Fibroblast of lung (primary cell): ENCODE data around the gene AMBN. TPM values are rescaled to one million over a fixed set of nuclear protein-coding genes. Genes with fewer than 3 reads are reported as not detected.

Source experiments
- DNase-seq, 2 donors: peaks; one replicate each; pipeline versions ENCODE4 v3.0.0 to v3.0.0-alpha.2; 2010; ENCODE audit warnings: low read depth in 2 of 2
- H2AFZ ChIP-seq: 2 replicates; pipeline ENCODE4 v1.5.1; 2012; ENCODE audit warnings: low read length, control low read depth, inconsistent platforms
- H3K27ac ChIP-seq: 2 replicates; pipeline ENCODE4 v1.5.1; 2011; ENCODE audit warnings: low read length, control low read depth; ENCODE audit not compliant: insufficient read depth
- H3K27me3 ChIP-seq: 2 replicates; pipeline ENCODE4 v1.5.1; 2011; ENCODE audit warnings: mild to moderate bottlenecking, low read length; ENCODE audit not compliant: control insufficient read depth, insufficient read depth
- H3K36me3 ChIP-seq: 2 replicates; pipeline ENCODE4 v1.5.1; 2011; ENCODE audit warnings: low read length; ENCODE audit not compliant: control insufficient read depth, insufficient read depth
- H3K4me1 ChIP-seq: 2 replicates; pipeline ENCODE4 v1.5.1; 2011; ENCODE audit warnings: low read length; ENCODE audit not compliant: control insufficient read depth, insufficient read depth; ENCODE audit errors: extremely low read depth
- H3K4me2 ChIP-seq: 2 replicates; pipeline ENCODE4 v1.5.1; 2011; ENCODE audit warnings: low read length, control low read depth; ENCODE audit not compliant: insufficient read depth; ENCODE audit errors: extremely low read depth
- H3K4me3 ChIP-seq, 4 experiments: fragments of 200-600 bp in 1 of 4; sonication (generic) in 1 of 4; replicated peaks in 1 of 4; 2 replicates each; pipeline ENCODE4 v1.5.1; 2011 to 2016; ENCODE audit warnings: low read length in 4 of 4, low read depth in 3 of 4, mild to moderate bottlenecking in 3 of 4, control low read depth in 2 of 4, inconsistent platforms in 1 of 4, mixed read lengths in 1 of 4; ENCODE audit not compliant: insufficient read depth in 1 of 4; ENCODE audit errors: control extremely low read depth in 1 of 4
- H3K79me2 ChIP-seq: 2 replicates; pipeline ENCODE4 v1.5.1; 2012; ENCODE audit warnings: mild to moderate bottlenecking, low read length, inconsistent platforms; ENCODE audit not compliant: control insufficient read depth, insufficient read depth
- H3K9ac ChIP-seq: 2 replicates; pipeline ENCODE4 v1.5.1; 2011; ENCODE audit warnings: mild to moderate bottlenecking, low read length, control low read depth; ENCODE audit not compliant: insufficient read depth
- H3K9me3 ChIP-seq: 2 replicates; pipeline ENCODE4 v1.5.1; 2012; ENCODE audit warnings: low read depth, low read length; ENCODE audit not compliant: control insufficient read depth, insufficient read depth
- H4K20me1 ChIP-seq: 2 replicates; pipeline ENCODE4 v1.5.1; 2011; ENCODE audit warnings: low read length; ENCODE audit not compliant: control insufficient read depth, insufficient read depth; ENCODE audit errors: extremely low read depth
- CTCF ChIP-seq, 2 donors: IDR thresholded peaks in 1 of 2; conservative IDR thresholded peaks in 1 of 2; 1 replicate in 1 of 2; 2 replicates in 1 of 2; pipeline ENCODE4 v1.5.1; 2011 to 2012; ENCODE audit warnings: low read length in 2 of 2, control low read depth in 1 of 2, inconsistent platforms in 1 of 2, low read depth in 1 of 2, mild to moderate bottlenecking in 1 of 2
- EZH2 ChIP-seq: IDR thresholded peaks from 2 replicates; pipeline ENCODE4 v1.5.1; 2012; ENCODE audit warnings: low read length, control low read depth, mild to moderate bottlenecking; ENCODE audit errors: missing control alignments
- polyA plus RNA-seq, 2 donors: library from polyadenylated mRNA; depleted of rRNA in 1 of 2; stranded (reverse) in 1 of 2; unstranded in 1 of 2; fragments of >200 nt; gene quantifications; 2 replicates each; pipeline ENCODE4 v1.2.1, GENCODE V29; 2011 to 2012; ENCODE audit warnings: missing spikeins in 1 of 2
- total RNA-seq: library from RNA; depleted of rRNA; stranded (reverse); fragments of >200 nt; gene quantifications from 2 replicates; pipeline ENCODE4 v1.2.1, GENCODE V29; 2014

Gene AMBN
- total and polyA plus RNA-seq, 2 donors (not counting 1 experiment from before 2014, with no cell fraction given) = not detected

GRCh38 chr4:70651864-70652506 is 59.9 kb downstream of the AMBN start:
- H3K27me3 ChIP-seq = no peaks in the 10 kb centered on the region
- no peaks in the 10 kb centered on the region for H3K4me1 ChIP-seq
- no peaks in the 10 kb centered on the region for H4K20me1 ChIP-seq
- TF ChIP-seq CTCF (conservative IDR thresholded peaks at IDR 0.05 in 1 of 2, IDR thresholded peaks at IDR 0.05 in 1 of 2; ENCODE audit: low read depth in 1 of 2, low read length in 2 of 2) (peak; percentile 28 to 39), EZH2 (no peak)
- peak; percentile 25 to 66 for DNase-seq
- H3K9ac ChIP-seq = no peak overlapping the region
- H3K4me3 ChIP-seq = peak overlapping the region in 2 of 4 experiments; percentile 37 to 41
- H3K4me2 ChIP-seq = peak overlapping the region; percentile 88
- H3K27ac ChIP-seq = no peak overlapping the region
- H3K36me3 ChIP-seq = no peaks in the 10 kb centered on the region
- no peaks in the 10 kb centered on the region for H3K9me3 ChIP-seq
- peak overlapping the region; percentile 98 for H2AFZ ChIP-seq
- no peaks in the 10 kb centered on the region for H3K79me2 ChIP-seq

GRCh38 chr4:70654605-70655011 is 62.6 kb downstream of the AMBN start:
- no peaks in the 10 kb centered on the region for H3K36me3 ChIP-seq
- no peaks in the 10 kb centered on the region for H3K4me1 ChIP-seq
- H2AFZ ChIP-seq = no peak overlapping the region
- no peak overlapping the region for H3K4me2 ChIP-seq
- no peaks in the 10 kb centered on the region for H3K9me3 ChIP-seq
- no peak overlapping the region for H3K9ac ChIP-seq
- H3K27ac ChIP-seq = no peak overlapping the region
- DNase-seq = peak; percentile 11 to 23
- TF ChIP-seq CTCF (conservative IDR thresholded peaks at IDR 0.05 in 1 of 2, IDR thresholded peaks at IDR 0.05 in 1 of 2; ENCODE audit: low read depth in 1 of 2, low read length in 2 of 2) (no peak), EZH2 (no peak)
- H3K79me2 ChIP-seq = no peaks in the 10 kb centered on the region
- H3K27me3 ChIP-seq = no peaks in the 10 kb centered on the region
- no peaks in the 10 kb centered on the region for H4K20me1 ChIP-seq
- H3K4me3 ChIP-seq = no peak overlapping the region

Other genes with a start within 250 kb of the AMBN start
- gene SMR3A, start 231.5 kb upstream of the AMBN start, total RNA-seq = not detected in 2 replicates
- not detected in 2 replicates for gene SMR3A, start 231.5 kb upstream of the AMBN start, polyA plus RNA-seq
- not detected in 2 replicates for gene SMR3B, start 209.1 kb upstream of the AMBN start, total RNA-seq
- not detected in 2 replicates for gene SMR3B, start 209.1 kb upstream of the AMBN start, polyA plus RNA-seq
- gene OPRPN, start 194.3 kb upstream of the AMBN start, total RNA-seq = not detected in 2 replicates
- gene OPRPN, start 194.3 kb upstream of the AMBN start, polyA plus RNA-seq = not detected in 2 replicates
- gene MUC7, start 120.1 kb upstream of the AMBN start, total RNA-seq = not detected in 2 replicates
- not detected in 2 replicates for gene MUC7, start 120.1 kb upstream of the AMBN start, polyA plus RNA-seq
- not detected in 2 replicates for gene AMTN, start 73.7 kb upstream of the AMBN start, total RNA-seq
- gene AMTN, start 73.7 kb upstream of the AMBN start, polyA plus RNA-seq = not detected in 2 replicates
- gene ENAM, start 36.5 kb downstream of the AMBN start, total RNA-seq = under 0.01 and 0.50 TPM in 2 replicates
- gene ENAM, start 36.5 kb downstream of the AMBN start, polyA plus RNA-seq = 0.33 and 0.58 TPM in 2 replicates
- gene JCHAIN, start 74.3 kb downstream of the AMBN start, total RNA-seq = 14.1 and 28.7 TPM in 2 replicates
- 9.3 and 11.3 TPM in 2 replicates for gene JCHAIN, start 74.3 kb downstream of the AMBN start, polyA plus RNA-seq
- 17.8 and 19.3 TPM in 2 replicates for gene UTP3, start 96.3 kb downstream of the AMBN start, total RNA-seq
- 20.4 and 26.9 TPM in 2 replicates for gene UTP3, start 96.3 kb downstream of the AMBN start, polyA plus RNA-seq
- 71.7 and 97.8 TPM in 2 replicates for gene RUFY3, start 129.7 kb downstream of the AMBN start, total RNA-seq
- 23.6 and 36.3 TPM in 2 replicates for gene RUFY3, start 129.7 kb downstream of the AMBN start, polyA plus RNA-seq
- gene GRSF1, start 247.6 kb downstream of the AMBN start, total RNA-seq = 62.4 and 73.3 TPM in 2 replicates
- 96.5 and 101 TPM in 2 replicates for gene GRSF1, start 247.6 kb downstream of the AMBN start, polyA plus RNA-seq